ENCODE measurements around the gene TRAF7.

The TRAF7 gene

GRCh38 chr16:2206780-2207433, 51.3 kb downstream of the TRAF7 start:
- no peaks in the 10 kb centered on the region for H3K9me3 ChIP-seq (ENCODE audit: control insufficient read depth in 2 of 2, low read length in 2 of 2)
- peaks cover 13% of the 10 kb centered on the region in 2 donors for H3K4me1 ChIP-seq (ENCODE audit: control insufficient read depth in 2 of 2, insufficient read depth in 2 of 2, low read length in 2 of 2)
- no peaks in the 10 kb centered on the region for H3K27me3 ChIP-seq (ENCODE audit: control insufficient read depth in 2 of 2, insufficient read depth in 2 of 2, low read length in 2 of 2)
- H3K27ac ChIP-seq (ENCODE audit: low read depth in 2 of 2, low read length in 2 of 2), result no peak overlapping the region
- no peak overlapping the region for H3K9ac ChIP-seq (ENCODE audit: low read depth in 1 of 2, low read length in 2 of 2)
- H3K36me3 ChIP-seq (ENCODE audit: control insufficient read depth in 2 of 2, insufficient read depth in 2 of 2, low read length in 2 of 2), result peaks cover 11 to 17% of the 10 kb centered on the region in 2 donors
- no peak overlapping the region for H3K4me3 ChIP-seq (ENCODE audit: low read length in 2 of 2)

- no peak overlapping the region for H3K9ac ChIP-seq (ENCODE audit: low read depth in 1 of 2, low read length in 2 of 2)
- H3K27ac ChIP-seq (ENCODE audit: low read depth in 2 of 2, low read length in 2 of 2), result no peak overlapping the region
- H3K36me3 ChIP-seq (ENCODE audit: control insufficient read depth in 2 of 2, insufficient read depth in 2 of 2, low read length in 2 of 2), result peaks cover 11 to 19% of the 10 kb centered on the region in 2 donors
- H3K9me3 ChIP-seq (ENCODE audit: control insufficient read depth in 2 of 2, low read length in 2 of 2), result no peaks in the 10 kb centered on the region
- no peak overlapping the region for H3K4me3 ChIP-seq (ENCODE audit: low read length in 2 of 2)
- H3K4me1 ChIP-seq (ENCODE audit: control insufficient read depth in 2 of 2, insufficient read depth in 2 of 2, low read length in 2 of 2), result peaks cover 22% of the 10 kb centered on the region in 2 donors
- no peaks in the 10 kb centered on the region for H3K27me3 ChIP-seq (ENCODE audit: control insufficient read depth in 2 of 2, insufficient read depth in 2 of 2, low read length in 2 of 2)
Measured at GRCh38 chr16:2207872-2208271, 52.3 kb downstream of the TRAF7 start.

GRCh38 chr16:2208308-2208707, 52.7 kb downstream of the TRAF7 start:
- no peak overlapping the region for H3K27ac ChIP-seq (ENCODE audit: low read depth in 2 of 2, low read length in 2 of 2)
- H3K4me3 ChIP-seq (ENCODE audit: low read length in 2 of 2), result no peak overlapping the region
- no peaks in the 10 kb centered on the region for H3K9me3 ChIP-seq (ENCODE audit: control insufficient read depth in 2 of 2, low read length in 2 of 2)
- no peak overlapping the region for H3K9ac ChIP-seq (ENCODE audit: low read depth in 1 of 2, low read length in 2 of 2)
- H3K27me3 ChIP-seq (ENCODE audit: control insufficient read depth in 2 of 2, insufficient read depth in 2 of 2, low read length in 2 of 2), result no peaks in the 10 kb centered on the region
- peaks cover 26% of the 10 kb centered on the region in 2 donors for H3K4me1 ChIP-seq (ENCODE audit: control insufficient read depth in 2 of 2, insufficient read depth in 2 of 2, low read length in 2 of 2)
- peaks cover 11 to 19% of the 10 kb centered on the region in 2 donors for H3K36me3 ChIP-seq (ENCODE audit: control insufficient read depth in 2 of 2, insufficient read depth in 2 of 2, low read length in 2 of 2)

- no peaks in the 10 kb centered on the region for H3K9me3 ChIP-seq (ENCODE audit: control insufficient read depth in 2 of 2, low read length in 2 of 2)
- peaks cover 31% of the 10 kb centered on the region in 2 donors for H3K4me1 ChIP-seq (ENCODE audit: control insufficient read depth in 2 of 2, insufficient read depth in 2 of 2, low read length in 2 of 2)
- H3K27me3 ChIP-seq (ENCODE audit: control insufficient read depth in 2 of 2, insufficient read depth in 2 of 2, low read length in 2 of 2), result no peaks in the 10 kb centered on the region
- no peak overlapping the region for H3K4me3 ChIP-seq (ENCODE audit: low read length in 2 of 2)
- H3K27ac ChIP-seq (ENCODE audit: low read depth in 2 of 2, low read length in 2 of 2), result no peak overlapping the region
- H3K36me3 ChIP-seq (ENCODE audit: control insufficient read depth in 2 of 2, insufficient read depth in 2 of 2, low read length in 2 of 2), result peaks cover 11 to 19% of the 10 kb centered on the region in 2 donors
- no peak overlapping the region for H3K9ac ChIP-seq (ENCODE audit: low read depth in 1 of 2, low read length in 2 of 2)
Measured at GRCh38 chr16:2208772-2209171, 53.2 kb downstream of the TRAF7 start.

GRCh38 chr16:2209258-2210008, 53.9 kb downstream of the TRAF7 start:
- Histone ChIP-seq H3K4me1 (ENCODE audit: control insufficient read depth in 2 of 2, insufficient read depth in 2 of 2, low read length in 2 of 2) (peaks cover 31 to 32% of the 10 kb centered on the region in 2 donors), H3K9me3 (ENCODE audit: control insufficient read depth in 2 of 2, low read length in 2 of 2) (no peaks in the 10 kb centered on the region), H3K27ac (ENCODE audit: low read depth in 2 of 2, low read length in 2 of 2) (no peak overlapping the region), H3K4me3 (ENCODE audit: low read length in 2 of 2) (no peak overlapping the region), H3K27me3 (ENCODE audit: control insufficient read depth in 2 of 2, insufficient read depth in 2 of 2, low read length in 2 of 2) (no peaks in the 10 kb centered on the region), H3K36me3 (ENCODE audit: control insufficient read depth in 2 of 2, insufficient read depth in 2 of 2, low read length in 2 of 2) (peaks cover 11 to 19% of the 10 kb centered on the region in 2 donors), H3K9ac (ENCODE audit: low read depth in 1 of 2, low read length in 2 of 2) (no peak overlapping the region)

GRCh38 chr16:2210009-2210332, 54.4 kb downstream of the TRAF7 start:
- no peak overlapping the region for H3K9ac ChIP-seq (ENCODE audit: low read depth in 1 of 2, low read length in 2 of 2)
- H3K27ac ChIP-seq (ENCODE audit: low read depth in 2 of 2, low read length in 2 of 2), result no peak overlapping the region
- no peaks in the 10 kb centered on the region for H3K27me3 ChIP-seq (ENCODE audit: control insufficient read depth in 2 of 2, insufficient read depth in 2 of 2, low read length in 2 of 2)
- no peaks in the 10 kb centered on the region for H3K9me3 ChIP-seq (ENCODE audit: control insufficient read depth in 2 of 2, low read length in 2 of 2)
- H3K4me1 ChIP-seq (ENCODE audit: control insufficient read depth in 2 of 2, insufficient read depth in 2 of 2, low read length in 2 of 2), result peaks cover 26 to 29% of the 10 kb centered on the region in 2 donors
- no peak overlapping the region for H3K4me3 ChIP-seq (ENCODE audit: low read length in 2 of 2)
- H3K36me3 ChIP-seq (ENCODE audit: control insufficient read depth in 2 of 2, insufficient read depth in 2 of 2, low read length in 2 of 2), result peaks cover 11 to 19% of the 10 kb centered on the region in 2 donors

- H3K27ac ChIP-seq (ENCODE audit: low read depth in 2 of 2, low read length in 2 of 2), result no peak within 1 kb of the TSS
- H3K27me3 ChIP-seq (ENCODE audit: control insufficient read depth in 2 of 2, insufficient read depth in 2 of 2, low read length in 2 of 2), result no peaks in the 10 kb centered on the region
- peaks cover 25 to 31% of the 10 kb centered on the region in 2 donors for H3K4me1 ChIP-seq (ENCODE audit: control insufficient read depth in 2 of 2, insufficient read depth in 2 of 2, low read length in 2 of 2)
- no peak within 1 kb of the TSS for H3K4me3 ChIP-seq (ENCODE audit: low read length in 2 of 2)
- H3K9ac ChIP-seq (ENCODE audit: low read depth in 1 of 2, low read length in 2 of 2), result no peak within 1 kb of the TSS
- H3K9me3 ChIP-seq (ENCODE audit: control insufficient read depth in 2 of 2, low read length in 2 of 2), result no peaks in the 10 kb centered on the region
- H3K36me3 ChIP-seq (ENCODE audit: control insufficient read depth in 2 of 2, insufficient read depth in 2 of 2, low read length in 2 of 2), result peaks cover 11 to 19% of the 10 kb centered on the region in 2 donors
Measured at GRCh38 chr16:2210386-2211365, 55.1 kb downstream of the TRAF7 start, which contains the start of gene BRICD5. BRICD5 (minus strand) TSS chr16:2210863; CDS start chr16:2210833, 30 bp downstream.

GRCh38 chr16:2211923-2212347, 56.4 kb downstream of the TRAF7 start:
- peaks cover 18 to 22% of the 10 kb centered on the region in 2 donors for H3K4me1 ChIP-seq (ENCODE audit: control insufficient read depth in 2 of 2, insufficient read depth in 2 of 2, low read length in 2 of 2)
- no peak overlapping the region for H3K4me3 ChIP-seq (ENCODE audit: low read length in 2 of 2)

GRCh38 chr16:2212362-2213324, 57.1 kb downstream of the TRAF7 start:
- Histone ChIP-seq H3K4me1 (ENCODE audit: control insufficient read depth in 2 of 2, insufficient read depth in 2 of 2, low read length in 2 of 2) (peaks cover 18 to 22% of the 10 kb centered on the region in 2 donors), H3K4me3 (ENCODE audit: low read length in 2 of 2) (peak overlapping the region in 1 of 2 donors; percentile 79), H3K9me3 (ENCODE audit: control insufficient read depth in 2 of 2, low read length in 2 of 2) (no peaks in the 10 kb centered on the region), H3K9ac (ENCODE audit: low read depth in 1 of 2, low read length in 2 of 2) (peak overlapping the region in 1 of 2 donors; percentile 72), H3K27me3 (ENCODE audit: control insufficient read depth in 2 of 2, insufficient read depth in 2 of 2, low read length in 2 of 2) (no peaks in the 10 kb centered on the region), H3K36me3 (ENCODE audit: control insufficient read depth in 2 of 2, insufficient read depth in 2 of 2, low read length in 2 of 2) (peaks cover 11 to 12% of the 10 kb centered on the region in 2 donors), H3K27ac (ENCODE audit: low read depth in 2 of 2, low read length in 2 of 2) (no peak overlapping the region)

More at GRCh38 chr16:2211923-2212347, 56.4 kb downstream of the TRAF7 start:
- no peaks in the 10 kb centered on the region for H3K9me3 ChIP-seq (ENCODE audit: control insufficient read depth in 2 of 2, low read length in 2 of 2)
- peaks cover 11 to 19% of the 10 kb centered on the region in 2 donors for H3K36me3 ChIP-seq (ENCODE audit: control insufficient read depth in 2 of 2, insufficient read depth in 2 of 2, low read length in 2 of 2)
- no peaks in the 10 kb centered on the region for H3K27me3 ChIP-seq (ENCODE audit: control insufficient read depth in 2 of 2, insufficient read depth in 2 of 2, low read length in 2 of 2)
- no peak overlapping the region for H3K9ac ChIP-seq (ENCODE audit: low read depth in 1 of 2, low read length in 2 of 2)
- no peak overlapping the region for H3K27ac ChIP-seq (ENCODE audit: low read depth in 2 of 2, low read length in 2 of 2)

Data from mucosa of rectum (tissue), 2 donors.